ENCODE measurements around the gene ZNF277.

The ZNF277 gene

DNA sequence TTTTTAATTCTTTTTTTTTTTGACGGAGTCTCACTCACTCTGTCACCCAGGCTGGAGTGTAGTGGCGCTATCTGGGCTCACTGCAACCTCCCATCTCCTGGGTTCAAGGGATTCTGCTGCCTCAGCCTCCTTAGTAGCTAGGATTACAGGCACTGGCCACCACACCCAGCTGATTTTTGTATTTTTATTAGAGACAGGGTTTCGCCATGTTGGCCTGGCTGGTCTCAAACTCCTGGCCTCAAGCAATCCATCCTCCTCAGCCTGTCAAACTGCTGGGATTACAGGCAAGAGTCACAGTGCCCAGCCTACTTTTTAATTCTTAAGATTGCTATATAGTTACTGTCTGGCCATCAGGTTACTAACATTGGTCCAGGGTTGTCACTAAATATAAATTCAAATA, 59.6 kb downstream of the ZNF277 start:
- H3K27ac Mint-ChIP-seq, result no peak overlapping the region
- no peaks in the 10 kb centered on the region for H3K36me3 Mint-ChIP-seq (ENCODE audit: low read depth)
- H3K27me3 Mint-ChIP-seq (ENCODE audit: low read depth, poor library complexity), result no peaks in the 10 kb centered on the region
- TF ChIP-seq, protein P1, sequence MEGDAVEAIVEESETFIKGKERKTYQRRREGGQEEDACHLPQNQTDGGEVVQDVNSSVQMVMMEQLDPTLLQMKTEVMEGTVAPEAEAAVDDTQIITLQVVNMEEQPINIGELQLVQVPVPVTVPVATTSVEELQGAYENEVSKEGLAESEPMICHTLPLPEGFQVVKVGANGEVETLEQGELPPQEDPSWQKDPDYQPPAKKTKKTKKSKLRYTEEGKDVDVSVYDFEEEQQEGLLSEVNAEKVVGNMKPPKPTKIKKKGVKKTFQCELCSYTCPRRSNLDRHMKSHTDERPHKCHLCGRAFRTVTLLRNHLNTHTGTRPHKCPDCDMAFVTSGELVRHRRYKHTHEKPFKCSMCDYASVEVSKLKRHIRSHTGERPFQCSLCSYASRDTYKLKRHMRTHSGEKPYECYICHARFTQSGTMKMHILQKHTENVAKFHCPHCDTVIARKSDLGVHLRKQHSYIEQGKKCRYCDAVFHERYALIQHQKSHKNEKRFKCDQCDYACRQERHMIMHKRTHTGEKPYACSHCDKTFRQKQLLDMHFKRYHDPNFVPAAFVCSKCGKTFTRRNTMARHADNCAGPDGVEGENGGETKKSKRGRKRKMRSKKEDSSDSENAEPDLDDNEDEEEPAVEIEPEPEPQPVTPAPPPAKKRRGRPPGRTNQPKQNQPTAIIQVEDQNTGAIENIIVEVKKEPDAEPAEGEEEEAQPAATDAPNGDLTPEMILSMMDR (IDR thresholded peaks at IDR 0.05), result no peak
- no peaks in the 10 kb centered on the region for H3K9me3 Mint-ChIP-seq
- peaks cover under 1% of the 10 kb centered on the region for H3K4me1 Mint-ChIP-seq
- no peak overlapping the region for H3K4me3 Mint-ChIP-seq
- DNase-seq, result no peak

DNA sequence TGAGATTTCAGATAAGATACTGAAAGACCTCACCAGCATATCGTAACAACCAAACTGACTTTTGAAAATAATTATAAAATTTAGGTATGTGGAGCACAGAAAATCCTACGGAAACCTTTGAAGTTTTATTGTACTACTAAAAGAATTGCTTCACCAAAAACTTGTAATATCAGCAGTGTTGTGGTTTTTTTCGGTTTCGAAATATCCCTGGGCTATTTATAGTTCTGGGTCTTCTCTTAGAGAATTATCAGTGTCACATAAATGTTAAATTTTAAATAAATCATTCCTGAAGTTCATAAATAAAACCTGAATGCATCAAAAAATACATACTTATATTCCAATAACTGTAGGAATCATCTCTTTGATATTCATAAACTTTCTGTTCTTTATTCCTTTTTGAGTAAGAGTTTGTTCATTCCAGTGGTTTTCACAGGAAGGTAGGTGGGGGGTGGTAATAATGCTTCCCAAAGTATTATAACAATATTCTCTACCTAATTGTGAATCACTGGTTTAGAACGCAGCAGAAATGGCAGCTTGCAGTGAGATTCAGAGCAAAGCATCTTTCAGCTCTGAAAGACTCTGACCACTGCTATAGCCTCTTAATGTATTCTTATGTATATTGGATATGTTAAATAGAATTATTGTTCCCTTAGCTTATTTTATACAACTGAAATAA, 60.2 kb downstream of the ZNF277 start:
- TF ChIP-seq, protein P1 (IDR thresholded peaks at IDR 0.05), result no peak
- Mint-ChIP-seq H3K36me3 (ENCODE audit: low read depth) (no peaks in the 10 kb centered on the region), H3K27ac (no peak overlapping the region), H3K27me3 (ENCODE audit: low read depth, poor library complexity) (no peaks in the 10 kb centered on the region), H3K4me1 (no peaks in the 10 kb centered on the region), H3K9me3 (no peaks in the 10 kb centered on the region), H3K4me3 (no peak overlapping the region)
- no peak for DNase-seq

DNA sequence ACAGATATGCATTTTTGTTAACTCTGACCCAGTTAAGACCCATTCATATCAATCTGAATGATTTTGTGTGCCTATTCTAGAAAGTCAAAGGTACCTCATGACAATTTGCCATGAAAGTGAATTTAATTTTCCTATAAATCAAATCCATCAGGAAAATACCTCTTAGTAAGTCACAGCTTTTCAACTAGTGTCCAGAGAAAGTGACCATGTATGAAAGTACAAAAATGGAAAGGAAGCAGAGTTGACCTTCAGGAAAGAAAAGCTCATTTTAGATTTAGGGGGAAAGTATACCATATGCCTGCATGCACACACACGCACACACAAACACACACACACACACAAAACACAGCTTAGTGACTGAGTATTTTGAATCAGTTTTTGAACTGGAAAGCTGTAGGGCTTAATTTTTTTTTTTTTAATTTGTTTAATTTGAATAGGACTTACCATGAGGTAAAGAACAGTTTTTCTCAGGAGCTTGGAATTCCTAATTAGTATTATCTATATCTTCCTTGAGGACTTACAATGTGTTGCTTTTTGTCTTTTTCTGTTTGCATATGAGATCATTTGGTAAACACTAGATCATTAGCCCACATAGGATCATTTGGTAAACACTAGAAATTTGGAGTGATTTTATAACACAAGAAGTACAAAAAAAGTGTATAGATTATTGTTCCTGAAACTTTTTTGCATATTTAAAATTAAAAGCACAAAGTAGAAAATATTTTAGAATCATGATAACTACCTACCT, 61.6 kb downstream of the ZNF277 start:
- Mint-ChIP-seq H3K27me3 (ENCODE audit: low read depth, poor library complexity) (no peaks in the 10 kb centered on the region), H3K27ac (peak overlapping the region; percentile 64), H3K9me3 (no peaks in the 10 kb centered on the region), H3K4me1 (peaks cover 2% of the 10 kb centered on the region), H3K36me3 (ENCODE audit: low read depth) (no peaks in the 10 kb centered on the region), H3K4me3 (no peak overlapping the region)
- TF ChIP-seq, protein P1 (IDR thresholded peaks at IDR 0.05), result no peak
- no peak for DNase-seq

DNA sequence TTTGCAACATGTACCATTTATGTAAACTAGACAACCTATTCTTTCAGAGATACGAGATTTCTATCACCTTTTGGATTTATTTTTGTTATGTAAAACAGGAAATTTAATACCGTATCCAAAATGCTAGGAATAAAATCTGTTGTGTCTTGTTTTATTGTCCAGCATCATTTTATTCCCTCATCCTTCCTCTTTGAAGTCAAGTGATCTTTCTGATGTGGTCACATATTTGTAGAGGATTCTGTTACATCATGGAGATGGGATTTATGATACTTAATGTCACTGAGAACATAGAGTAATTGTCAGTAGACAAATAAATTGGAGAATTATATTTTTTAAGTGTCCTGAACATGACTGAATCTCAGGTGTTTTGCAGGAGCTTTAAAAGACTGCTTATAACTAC, 64.7 kb downstream of the ZNF277 start:
- TF ChIP-seq, protein P1 (IDR thresholded peaks at IDR 0.05), result no peak
- no peak overlapping the region for H3K4me3 Mint-ChIP-seq
- peaks cover 6% of the 10 kb centered on the region for H3K4me1 Mint-ChIP-seq
- no peaks in the 10 kb centered on the region for H3K36me3 Mint-ChIP-seq (ENCODE audit: low read depth)
- no peak for DNase-seq
- no peaks in the 10 kb centered on the region for H3K9me3 Mint-ChIP-seq
- no peaks in the 10 kb centered on the region for H3K27me3 Mint-ChIP-seq (ENCODE audit: low read depth, poor library complexity)
- no peak overlapping the region for H3K27ac Mint-ChIP-seq

DNA sequence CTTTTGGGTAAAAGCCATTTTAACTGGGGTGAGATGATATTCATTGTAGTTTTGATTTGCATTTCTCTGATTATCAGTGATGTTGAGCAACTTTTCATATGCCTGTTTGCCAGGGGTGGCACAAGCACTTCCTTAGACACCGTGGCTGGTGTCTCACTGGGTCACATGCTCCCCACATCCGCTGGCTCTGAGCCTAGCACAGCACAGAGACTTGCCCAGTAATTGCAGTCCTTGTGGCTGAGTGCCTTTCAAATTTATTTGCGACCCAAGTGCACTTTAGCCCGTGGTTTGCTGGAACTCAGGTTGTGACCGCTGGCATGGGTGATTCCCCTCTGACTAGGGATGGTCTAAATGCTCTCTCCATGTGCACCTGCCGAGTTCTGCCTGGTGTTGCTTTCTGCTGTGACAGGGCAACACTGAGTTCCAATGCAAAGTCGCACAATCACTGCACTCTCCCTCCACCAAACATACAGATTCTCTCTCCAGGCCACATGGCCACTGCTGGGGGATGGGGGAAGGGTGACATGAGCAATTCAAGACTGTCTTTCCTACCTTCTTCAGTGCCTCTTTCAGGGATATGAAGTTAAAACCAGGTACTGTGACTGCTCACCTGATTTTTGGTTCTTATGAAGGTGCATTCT, 66.5 kb downstream of the ZNF277 start:
- DNase-seq, result no peak
- no peak overlapping the region for H3K4me3 Mint-ChIP-seq
- H3K36me3 Mint-ChIP-seq (ENCODE audit: low read depth), result no peaks in the 10 kb centered on the region
- peak overlapping the region; percentile 77 for H3K27ac Mint-ChIP-seq
- H3K4me1 Mint-ChIP-seq, result peaks cover 6% of the 10 kb centered on the region
- H3K27me3 Mint-ChIP-seq (ENCODE audit: low read depth, poor library complexity), result peaks cover 3% of the 10 kb centered on the region
- TF ChIP-seq, protein P1 (IDR thresholded peaks at IDR 0.05), result no peak
- no peaks in the 10 kb centered on the region for H3K9me3 Mint-ChIP-seq
